Esophagus mucosa (tissue), 1 donor: Measurements from ENCODE around the gene GPRC5C. TPM values are rescaled to one million over a fixed set of nuclear protein-coding genes. Genes with fewer than 3 reads are reported as not detected.

Source experiments
- ATAC-seq: fragments of 200-7000 bp; cut with Tn5 transposase; one replicate; pipeline ENCODE4 v1.9.1; 2020
- total RNA-seq: library from RNA; stranded (reverse); gene quantifications from one replicate; pipeline ENCODE4 v1.2.4, GENCODE V29; 2023
- donor health status: DM: yes; HTN: yes; CAD: no.

Gene GPRC5C
- total RNA-seq, 1 donor from 2014 or later, result 13.0 TPM

- ATAC-seq, result no peak
These were observed 24.5 kb upstream of the GPRC5C start for GRCh38 chr17:74407384-74407783.

- ATAC-seq, result no peak
These were observed 23.6 kb upstream of the GPRC5C start for GRCh38 chr17:74408262-74408661.

- ATAC-seq, result no peak
These were observed 23.1 kb upstream of the GPRC5C start for GRCh38 chr17:74408815-74409214.

GRCh38 chr17:74410001-74410443 lies 21.9 kb upstream of the GPRC5C start:
- ATAC-seq, result no peak

- no peak for ATAC-seq
These were observed 19.3 kb upstream of the GPRC5C start for GRCh38 chr17:74412581-74412980.

- ATAC-seq, result no peak
These were observed 18.4 kb upstream of the GPRC5C start for GRCh38 chr17:74413491-74413890.

- no peak for ATAC-seq
These were observed 17.4 kb upstream of the GPRC5C start for GRCh38 chr17:74414510-74414909.

- no peak for ATAC-seq
These were observed 16.1 kb upstream of the GPRC5C start for GRCh38 chr17:74415608-74416396.

GRCh38 chr17:74417178-74418045 lies 14.5 kb upstream of the GPRC5C start:
- ATAC-seq, result peak; percentile 94

- ATAC-seq, result no peak
These were observed 11.9 kb upstream of the GPRC5C start for GRCh38 chr17:74419928-74420411.

GRCh38 chr17:74424117-74424516 lies 7.8 kb upstream of the GPRC5C start:
- no peak for ATAC-seq

- ATAC-seq, result no peak
These were observed 7.2 kb upstream of the GPRC5C start for GRCh38 chr17:74424657-74425056.

- ATAC-seq, result no peak
These were observed 5.3 kb upstream of the GPRC5C start for GRCh38 chr17:74426551-74427047.

- ATAC-seq, result peak; percentile 57
These were observed 4.7 kb upstream of the GPRC5C start for GRCh38 chr17:74427048-74427762.

GRCh38 chr17:74427763-74428153 lies 4.1 kb upstream of the GPRC5C start:
- no peak for ATAC-seq

GRCh38 chr17:74429604-74430384 lies 2.1 kb upstream of the GPRC5C start:
- ATAC-seq, result peak; percentile 12

- no peak for ATAC-seq
These were observed 1.5 kb upstream of the GPRC5C start for GRCh38 chr17:74430385-74430705.

- peak; percentile 63 for ATAC-seq
These were observed 951 bp upstream of the GPRC5C start for GRCh38 chr17:74430706-74431567.

GRCh38 chr17:74432424-74432690 lies 469 bp downstream of the GPRC5C start:
- ATAC-seq, result no peak

- ATAC-seq, result no peak
These were observed 991 bp downstream of the GPRC5C start for GRCh38 chr17:74432766-74433391.
